ENCODE measurements around the gene PLB1.
A peak's percentile ranks its signal among the peaks of the same experiment; 100 is the strongest.

Gene PLB1

GRCh38 chr2:28621172-28622100 lies 125.6 kb downstream of the PLB1 start:
- H3K9ac ChIP-seq (ENCODE audit: low read length in 5 of 5) = peak overlapping the region in 3 of 5 donors; percentile 7 to 50 (median 35)

GRCh38 chr2:28622101-28622499 lies 126.2 kb downstream of the PLB1 start:
- peaks cover 7 to 34% (median 26%) of the 10 kb centered on the region in 5 donors for H3K4me1 ChIP-seq (ENCODE audit: control insufficient read depth in 5 of 5, insufficient read depth in 5 of 5, low read length in 5 of 5)
- H3K36me3 ChIP-seq (ENCODE audit: control insufficient read depth in 5 of 5, insufficient read depth in 5 of 5, low read length in 5 of 5) = no peaks in the 10 kb centered on the region
- H3K9ac ChIP-seq (ENCODE audit: low read length in 5 of 5) = peak overlapping the region in 1 of 5 donors; percentile 7
- H3K4me3 ChIP-seq (ENCODE audit: low read depth in 1 of 5, low read length in 5 of 5) = peak overlapping the region in 1 of 5 donors; percentile 15
- H3K9me3 ChIP-seq (ENCODE audit: control insufficient read depth in 5 of 5, low read length in 5 of 5) = no peaks in the 10 kb centered on the region
- H3K27me3 ChIP-seq (ENCODE audit: control insufficient read depth in 5 of 5, insufficient read depth in 4 of 5, low read length in 5 of 5) = no peaks in the 10 kb centered on the region
- H3K27ac ChIP-seq (ENCODE audit: low read depth, low read length) = peak overlapping the region; percentile 74

More at GRCh38 chr2:28621172-28622100, 125.6 kb downstream of the PLB1 start:
- Histone ChIP-seq H3K4me1 (ENCODE audit: control insufficient read depth in 5 of 5, insufficient read depth in 5 of 5, low read length in 5 of 5) (peaks cover 7 to 34% (median 26%) of the 10 kb centered on the region in 5 donors), H3K4me3 (ENCODE audit: low read depth in 1 of 5, low read length in 5 of 5) (peak overlapping the region in 2 of 5 donors; percentile 15 to 18), H3K36me3 (ENCODE audit: control insufficient read depth in 5 of 5, insufficient read depth in 5 of 5, low read length in 5 of 5) (no peaks in the 10 kb centered on the region), H3K27me3 (ENCODE audit: control insufficient read depth in 5 of 5, insufficient read depth in 4 of 5, low read length in 5 of 5) (no peaks in the 10 kb centered on the region), H3K27ac (ENCODE audit: low read depth, low read length) (peak overlapping the region; percentile 74), H3K9me3 (ENCODE audit: control insufficient read depth in 5 of 5, low read length in 5 of 5) (no peaks in the 10 kb centered on the region)

- Histone ChIP-seq H3K27me3 (ENCODE audit: control insufficient read depth in 5 of 5, insufficient read depth in 4 of 5, low read length in 5 of 5) (no peaks in the 10 kb centered on the region), H3K4me3 (ENCODE audit: low read depth in 1 of 5, low read length in 5 of 5) (no peak overlapping the region), H3K4me1 (ENCODE audit: control insufficient read depth in 5 of 5, insufficient read depth in 5 of 5, low read length in 5 of 5) (peaks cover 7 to 34% (median 26%) of the 10 kb centered on the region in 5 donors), H3K9me3 (ENCODE audit: control insufficient read depth in 5 of 5, low read length in 5 of 5) (no peaks in the 10 kb centered on the region), H3K36me3 (ENCODE audit: control insufficient read depth in 5 of 5, insufficient read depth in 5 of 5, low read length in 5 of 5) (peaks cover 0 to under 1% (median 0%) of the 10 kb centered on the region in 5 donors), H3K27ac (ENCODE audit: low read depth, low read length) (no peak overlapping the region), H3K9ac (ENCODE audit: low read length in 5 of 5) (no peak overlapping the region)
These were observed 127.9 kb downstream of the PLB1 start for GRCh38 chr2:28623582-28624405.

- no peaks in the 10 kb centered on the region for H3K27me3 ChIP-seq (ENCODE audit: control insufficient read depth in 5 of 5, insufficient read depth in 4 of 5, low read length in 5 of 5)
- H3K27ac ChIP-seq (ENCODE audit: low read depth, low read length) = no peak overlapping the region
- H3K9me3 ChIP-seq (ENCODE audit: control insufficient read depth in 5 of 5, low read length in 5 of 5) = no peaks in the 10 kb centered on the region
- H3K4me3 ChIP-seq (ENCODE audit: low read depth in 1 of 5, low read length in 5 of 5) = no peak overlapping the region
- peaks cover 7 to 34% (median 26%) of the 10 kb centered on the region in 5 donors for H3K4me1 ChIP-seq (ENCODE audit: control insufficient read depth in 5 of 5, insufficient read depth in 5 of 5, low read length in 5 of 5)
- H3K9ac ChIP-seq (ENCODE audit: low read length in 5 of 5) = no peak overlapping the region
- H3K36me3 ChIP-seq (ENCODE audit: control insufficient read depth in 5 of 5, insufficient read depth in 5 of 5, low read length in 5 of 5) = peaks cover 0 to 6% (median 0%) of the 10 kb centered on the region in 5 donors
These were observed 128.6 kb downstream of the PLB1 start for GRCh38 chr2:28624436-28624792.

GRCh38 chr2:28624793-28625701 lies 129.2 kb downstream of the PLB1 start:
- peaks cover 7 to 34% (median 26%) of the 10 kb centered on the region in 5 donors for H3K4me1 ChIP-seq (ENCODE audit: control insufficient read depth in 5 of 5, insufficient read depth in 5 of 5, low read length in 5 of 5)
- H3K36me3 ChIP-seq (ENCODE audit: control insufficient read depth in 5 of 5, insufficient read depth in 5 of 5, low read length in 5 of 5) = peaks cover 0 to 6% (median 0%) of the 10 kb centered on the region in 5 donors
- H3K27ac ChIP-seq (ENCODE audit: low read depth, low read length) = peak overlapping the region; percentile 37
- no peaks in the 10 kb centered on the region for H3K27me3 ChIP-seq (ENCODE audit: control insufficient read depth in 5 of 5, insufficient read depth in 4 of 5, low read length in 5 of 5)
- no peaks in the 10 kb centered on the region for H3K9me3 ChIP-seq (ENCODE audit: control insufficient read depth in 5 of 5, low read length in 5 of 5)
- H3K4me3 ChIP-seq (ENCODE audit: low read depth in 1 of 5, low read length in 5 of 5) = no peak overlapping the region
- peak overlapping the region in 1 of 5 donors; percentile 17 for H3K9ac ChIP-seq (ENCODE audit: low read length in 5 of 5)

- H3K27me3 ChIP-seq (ENCODE audit: control insufficient read depth in 5 of 5, insufficient read depth in 4 of 5, low read length in 5 of 5) = no peaks in the 10 kb centered on the region
- no peaks in the 10 kb centered on the region for H3K9me3 ChIP-seq (ENCODE audit: control insufficient read depth in 5 of 5, low read length in 5 of 5)
- no peak overlapping the region for H3K4me3 ChIP-seq (ENCODE audit: low read depth in 1 of 5, low read length in 5 of 5)
- H3K9ac ChIP-seq (ENCODE audit: low read length in 5 of 5) = no peak overlapping the region
- peaks cover under 1 to 21% (median 14%) of the 10 kb centered on the region in 5 donors for H3K4me1 ChIP-seq (ENCODE audit: control insufficient read depth in 5 of 5, insufficient read depth in 5 of 5, low read length in 5 of 5)
- H3K36me3 ChIP-seq (ENCODE audit: control insufficient read depth in 5 of 5, insufficient read depth in 5 of 5, low read length in 5 of 5) = peaks cover 0 to 6% (median 2%) of the 10 kb centered on the region in 5 donors
- no peak overlapping the region for H3K27ac ChIP-seq (ENCODE audit: low read depth, low read length)
These were observed 130.5 kb downstream of the PLB1 start for GRCh38 chr2:28626376-28626775.

- Histone ChIP-seq H3K36me3 (ENCODE audit: control insufficient read depth in 5 of 5, insufficient read depth in 5 of 5, low read length in 5 of 5) (peaks cover 0 to 10% (median 2%) of the 10 kb centered on the region in 5 donors), H3K9ac (ENCODE audit: low read length in 5 of 5) (no peak overlapping the region), H3K27me3 (ENCODE audit: control insufficient read depth in 5 of 5, insufficient read depth in 4 of 5, low read length in 5 of 5) (no peaks in the 10 kb centered on the region), H3K9me3 (ENCODE audit: control insufficient read depth in 5 of 5, low read length in 5 of 5) (no peaks in the 10 kb centered on the region), H3K4me1 (ENCODE audit: control insufficient read depth in 5 of 5, insufficient read depth in 5 of 5, low read length in 5 of 5) (peaks cover 0 to 15% (median 8%) of the 10 kb centered on the region in 5 donors), H3K27ac (ENCODE audit: low read depth, low read length) (no peak overlapping the region), H3K4me3 (ENCODE audit: low read depth in 1 of 5, low read length in 5 of 5) (no peak overlapping the region)
These were observed 131.1 kb downstream of the PLB1 start for GRCh38 chr2:28626891-28627421.

GRCh38 chr2:28627722-28628480 lies 132.0 kb downstream of the PLB1 start:
- Histone ChIP-seq H3K36me3 (ENCODE audit: control insufficient read depth in 5 of 5, insufficient read depth in 5 of 5, low read length in 5 of 5) (peaks cover 0 to 10% (median 2%) of the 10 kb centered on the region in 5 donors), H3K4me1 (ENCODE audit: control insufficient read depth in 5 of 5, insufficient read depth in 5 of 5, low read length in 5 of 5) (peaks cover 0 to 12% (median 6%) of the 10 kb centered on the region in 5 donors), H3K4me3 (ENCODE audit: low read depth in 1 of 5, low read length in 5 of 5) (no peak overlapping the region), H3K27ac (ENCODE audit: low read depth, low read length) (no peak overlapping the region), H3K9ac (ENCODE audit: low read length in 5 of 5) (no peak overlapping the region), H3K9me3 (ENCODE audit: control insufficient read depth in 5 of 5, low read length in 5 of 5) (no peaks in the 10 kb centered on the region), H3K27me3 (ENCODE audit: control insufficient read depth in 5 of 5, insufficient read depth in 4 of 5, low read length in 5 of 5) (no peaks in the 10 kb centered on the region)

Data from subcutaneous abdominal adipose tissue (tissue), 5 donors.